ENCODE measurements around the gene RC3H1. TPM values are rescaled to one million over a fixed set of nuclear protein-coding genes. Genes with fewer than 3 reads are reported as not detected.
"Not testable (repeated sequence)": the region's sequence is repeated elsewhere in the genome, so short reads cannot be mapped to it uniquely, and the experiment has no call there.

The RC3H1 gene
- total RNA-seq, 1 donor: 61.0 TPM

- H3K9me3 ChIP-seq (ENCODE audit: low read depth, low read length): no peaks in the 10 kb centered on the region
- H3K27me3 ChIP-seq (ENCODE audit: insufficient read depth, low read length): no peaks in the 10 kb centered on the region
- no peaks in the 10 kb centered on the region for H3K4me1 ChIP-seq (ENCODE audit: insufficient read depth, low read length)
- no peak overlapping the region for H3K4me3 ChIP-seq (ENCODE audit: low read length)
These were observed 87.7 kb downstream of the RC3H1 start for GRCh38 chr1:173934440-173934839.

GRCh38 chr1:173930541-173930940 lies 91.6 kb downstream of the RC3H1 start:
- H3K4me1 ChIP-seq (ENCODE audit: insufficient read depth, low read length); H3K27me3 ChIP-seq (ENCODE audit: insufficient read depth, low read length); H3K4me3 ChIP-seq (ENCODE audit: low read length); H3K9me3 ChIP-seq (ENCODE audit: low read depth, low read length): not testable (repeated sequence)

GRCh38 chr1:173925306-173926242 lies 96.6 kb downstream of the RC3H1 start:
- no peaks in the 10 kb centered on the region for H3K9me3 ChIP-seq (ENCODE audit: low read depth, low read length)
- H3K27me3 ChIP-seq (ENCODE audit: insufficient read depth, low read length): no peaks in the 10 kb centered on the region
- H3K4me1 ChIP-seq (ENCODE audit: insufficient read depth, low read length): no peaks in the 10 kb centered on the region
- H3K4me3 ChIP-seq (ENCODE audit: low read length): no peak overlapping the region

- no peaks in the 10 kb centered on the region for H3K27me3 ChIP-seq (ENCODE audit: insufficient read depth, low read length)
- no peaks in the 10 kb centered on the region for H3K4me1 ChIP-seq (ENCODE audit: insufficient read depth, low read length)
- no peaks in the 10 kb centered on the region for H3K9me3 ChIP-seq (ENCODE audit: low read depth, low read length)
- H3K4me3 ChIP-seq (ENCODE audit: low read length): no peak overlapping the region
These were observed 101.3 kb downstream of the RC3H1 start for GRCh38 chr1:173920861-173921260.

- H3K4me1 ChIP-seq (ENCODE audit: insufficient read depth, low read length): no peaks in the 10 kb centered on the region
- H3K9me3 ChIP-seq (ENCODE audit: low read depth, low read length): no peaks in the 10 kb centered on the region
- no peak overlapping the region for H3K4me3 ChIP-seq (ENCODE audit: low read length)
- no peaks in the 10 kb centered on the region for H3K27me3 ChIP-seq (ENCODE audit: insufficient read depth, low read length)
These were observed 104.3 kb downstream of the RC3H1 start for GRCh38 chr1:173917635-173918493.

GRCh38 chr1:173917149-173917548 lies 105.0 kb downstream of the RC3H1 start, which contains the start of gene SERPINC1:
Gene SERPINC1 (minus strand): TSS chr1:173917327. CDS start chr1:173917259, 68 bp downstream.
- Histone ChIP-seq H3K9me3 (ENCODE audit: low read depth, low read length) (no peaks in the 10 kb centered on the region), H3K4me3 (ENCODE audit: low read length) (no peak within 1 kb of the TSS), H3K27me3 (ENCODE audit: insufficient read depth, low read length) (no peaks in the 10 kb centered on the region), H3K4me1 (ENCODE audit: insufficient read depth, low read length) (no peaks in the 10 kb centered on the region)

- no peaks in the 10 kb centered on the region for H3K27me3 ChIP-seq (ENCODE audit: insufficient read depth, low read length)
- no peak overlapping the region for H3K4me3 ChIP-seq (ENCODE audit: low read length)
- no peaks in the 10 kb centered on the region for H3K4me1 ChIP-seq (ENCODE audit: insufficient read depth, low read length)
- H3K9me3 ChIP-seq (ENCODE audit: low read depth, low read length): no peaks in the 10 kb centered on the region
These were observed 105.5 kb downstream of the RC3H1 start for GRCh38 chr1:173916667-173917066.

- no peak overlapping the region for H3K4me3 ChIP-seq (ENCODE audit: low read length)
- H3K4me1 ChIP-seq (ENCODE audit: insufficient read depth, low read length): no peaks in the 10 kb centered on the region
These were observed 106.6 kb downstream of the RC3H1 start for GRCh38 chr1:173915596-173915995.

GRCh38 chr1:173914366-173914871 lies 107.7 kb downstream of the RC3H1 start:
- no peak overlapping the region for H3K4me3 ChIP-seq (ENCODE audit: low read length)
- H3K9me3 ChIP-seq (ENCODE audit: low read depth, low read length): no peaks in the 10 kb centered on the region
- no peaks in the 10 kb centered on the region for H3K27me3 ChIP-seq (ENCODE audit: insufficient read depth, low read length)
- no peaks in the 10 kb centered on the region for H3K4me1 ChIP-seq (ENCODE audit: insufficient read depth, low read length)

More at GRCh38 chr1:173915596-173915995, 106.6 kb downstream of the RC3H1 start:
- Histone ChIP-seq H3K9me3 (ENCODE audit: low read depth, low read length) (no peaks in the 10 kb centered on the region), H3K27me3 (ENCODE audit: insufficient read depth, low read length) (no peaks in the 10 kb centered on the region)

- Histone ChIP-seq H3K27me3 (ENCODE audit: insufficient read depth, low read length) (no peaks in the 10 kb centered on the region), H3K4me3 (ENCODE audit: low read length) (no peak overlapping the region), H3K9me3 (ENCODE audit: low read depth, low read length) (no peaks in the 10 kb centered on the region), H3K4me1 (ENCODE audit: insufficient read depth, low read length) (no peaks in the 10 kb centered on the region)
These were observed 109.0 kb downstream of the RC3H1 start for GRCh38 chr1:173913111-173913510.

GRCh38 chr1:173903827-173904531 lies 118.2 kb downstream of the RC3H1 start:
- H3K4me1 ChIP-seq (ENCODE audit: insufficient read depth, low read length): no peaks in the 10 kb centered on the region
- no peaks in the 10 kb centered on the region for H3K27me3 ChIP-seq (ENCODE audit: insufficient read depth, low read length)
- no peak overlapping the region for H3K4me3 ChIP-seq (ENCODE audit: low read length)
- no peaks in the 10 kb centered on the region for H3K9me3 ChIP-seq (ENCODE audit: low read depth, low read length)

GRCh38 chr1:173900992-173901391 lies 121.2 kb downstream of the RC3H1 start:
- H3K4me3 ChIP-seq (ENCODE audit: low read length): no peak overlapping the region
- no peaks in the 10 kb centered on the region for H3K4me1 ChIP-seq (ENCODE audit: insufficient read depth, low read length)
- H3K9me3 ChIP-seq (ENCODE audit: low read depth, low read length): no peaks in the 10 kb centered on the region
- no peaks in the 10 kb centered on the region for H3K27me3 ChIP-seq (ENCODE audit: insufficient read depth, low read length)

GRCh38 chr1:173900427-173900826 lies 121.7 kb downstream of the RC3H1 start:
- Histone ChIP-seq H3K4me1 (ENCODE audit: insufficient read depth, low read length) (no peaks in the 10 kb centered on the region), H3K9me3 (ENCODE audit: low read depth, low read length) (no peaks in the 10 kb centered on the region), H3K4me3 (ENCODE audit: low read length) (no peak overlapping the region), H3K27me3 (ENCODE audit: insufficient read depth, low read length) (no peaks in the 10 kb centered on the region)

- H3K27me3 ChIP-seq (ENCODE audit: insufficient read depth, low read length): no peaks in the 10 kb centered on the region
- no peak overlapping the region for H3K4me3 ChIP-seq (ENCODE audit: low read length)
- no peaks in the 10 kb centered on the region for H3K9me3 ChIP-seq (ENCODE audit: low read depth, low read length)
- H3K4me1 ChIP-seq (ENCODE audit: insufficient read depth, low read length): no peaks in the 10 kb centered on the region
These were observed 128.0 kb downstream of the RC3H1 start for GRCh38 chr1:173894189-173894588.
